ENCODE measurements around the gene DDX10.

DDX10 gene

GRCh38 chr11:108958368-108959104 lies 293.7 kb downstream of the DDX10 start:
- no peak overlapping the region for H3K27ac ChIP-seq (ENCODE audit: low read depth, low read length)
- H3K9me3 ChIP-seq (ENCODE audit: low read length): no peaks in the 10 kb centered on the region
- no peaks in the 10 kb centered on the region for H3K36me3 ChIP-seq (ENCODE audit: insufficient read depth, low read length)

GRCh38 chr11:108959105-108959761 lies 294.4 kb downstream of the DDX10 start:
- Histone ChIP-seq H3K36me3 (ENCODE audit: insufficient read depth, low read length) (no peaks in the 10 kb centered on the region), H3K27ac (ENCODE audit: low read depth, low read length) (no peak overlapping the region), H3K27me3 (ENCODE audit: control insufficient read depth in 1 of 2, insufficient read depth in 2 of 2, low read length in 2 of 2) (peaks cover 0 to 7% of the 10 kb centered on the region in 2 donors), H3K9ac (ENCODE audit: low read length) (no peak overlapping the region), H3K4me3 (ENCODE audit: low read depth in 1 of 2, low read length in 2 of 2) (no peak overlapping the region), H3K9me3 (ENCODE audit: low read length) (no peaks in the 10 kb centered on the region), H3K4me1 (ENCODE audit: insufficient read depth, low read length) (no peaks in the 10 kb centered on the region)

More at GRCh38 chr11:108958368-108959104, 293.7 kb downstream of the DDX10 start:
- Histone ChIP-seq H3K9ac (ENCODE audit: low read length) (no peak overlapping the region), H3K27me3 (ENCODE audit: control insufficient read depth in 1 of 2, insufficient read depth in 2 of 2, low read length in 2 of 2) (peaks cover 0 to 7% of the 10 kb centered on the region in 2 donors), H3K4me1 (ENCODE audit: insufficient read depth, low read length) (no peaks in the 10 kb centered on the region), H3K4me3 (ENCODE audit: low read depth in 1 of 2, low read length in 2 of 2) (no peak overlapping the region)

GRCh38 chr11:108959874-108960273 lies 295.0 kb downstream of the DDX10 start:
- Histone ChIP-seq H3K27ac (ENCODE audit: low read depth, low read length) (no peak overlapping the region), H3K36me3 (ENCODE audit: insufficient read depth, low read length) (no peaks in the 10 kb centered on the region), H3K9me3 (ENCODE audit: low read length) (no peaks in the 10 kb centered on the region), H3K4me1 (ENCODE audit: insufficient read depth, low read length) (no peaks in the 10 kb centered on the region), H3K9ac (ENCODE audit: low read length) (no peak overlapping the region), H3K27me3 (ENCODE audit: control insufficient read depth in 1 of 2, insufficient read depth in 2 of 2, low read length in 2 of 2) (peaks cover 0 to 7% of the 10 kb centered on the region in 2 donors), H3K4me3 (ENCODE audit: low read depth in 1 of 2, low read length in 2 of 2) (no peak overlapping the region)

GRCh38 chr11:108960501-108960900 lies 295.6 kb downstream of the DDX10 start:
- Histone ChIP-seq H3K36me3 (ENCODE audit: insufficient read depth, low read length) (no peaks in the 10 kb centered on the region), H3K9me3 (ENCODE audit: low read length) (no peaks in the 10 kb centered on the region), H3K4me1 (ENCODE audit: insufficient read depth, low read length) (no peaks in the 10 kb centered on the region), H3K27ac (ENCODE audit: low read depth, low read length) (no peak overlapping the region), H3K9ac (ENCODE audit: low read length) (no peak overlapping the region), H3K4me3 (ENCODE audit: low read depth in 1 of 2, low read length in 2 of 2) (no peak overlapping the region), H3K27me3 (ENCODE audit: control insufficient read depth in 1 of 2, insufficient read depth in 2 of 2, low read length in 2 of 2) (peaks cover 0 to 7% of the 10 kb centered on the region in 2 donors)

- H3K4me1 ChIP-seq (ENCODE audit: insufficient read depth, low read length): no peaks in the 10 kb centered on the region
- H3K27ac ChIP-seq (ENCODE audit: low read depth, low read length): no peak overlapping the region
- no peak overlapping the region for H3K4me3 ChIP-seq (ENCODE audit: low read depth in 1 of 2, low read length in 2 of 2)
- H3K9me3 ChIP-seq (ENCODE audit: low read length): no peaks in the 10 kb centered on the region
- peaks cover 0 to 7% of the 10 kb centered on the region in 2 donors for H3K27me3 ChIP-seq (ENCODE audit: control insufficient read depth in 1 of 2, insufficient read depth in 2 of 2, low read length in 2 of 2)
- no peaks in the 10 kb centered on the region for H3K36me3 ChIP-seq (ENCODE audit: insufficient read depth, low read length)
- H3K9ac ChIP-seq (ENCODE audit: low read length): no peak overlapping the region
Observed at GRCh38 chr11:108961095-108961494, 296.2 kb downstream of the DDX10 start.

- Histone ChIP-seq H3K9me3 (ENCODE audit: low read length) (no peaks in the 10 kb centered on the region), H3K27ac (ENCODE audit: low read depth, low read length) (no peak overlapping the region), H3K36me3 (ENCODE audit: insufficient read depth, low read length) (no peaks in the 10 kb centered on the region), H3K9ac (ENCODE audit: low read length) (no peak overlapping the region), H3K4me1 (ENCODE audit: insufficient read depth, low read length) (peaks cover 8% of the 10 kb centered on the region), H3K27me3 (ENCODE audit: control insufficient read depth in 1 of 2, insufficient read depth in 2 of 2, low read length in 2 of 2) (peaks cover 0 to 7% of the 10 kb centered on the region in 2 donors), H3K4me3 (ENCODE audit: low read depth in 1 of 2, low read length in 2 of 2) (no peak overlapping the region)
Observed at GRCh38 chr11:108963118-108963517, 298.2 kb downstream of the DDX10 start.

GRCh38 chr11:108965306-108966001 lies 300.6 kb downstream of the DDX10 start:
- H3K4me3 ChIP-seq (ENCODE audit: low read depth in 1 of 2, low read length in 2 of 2): no peak overlapping the region
- no peaks in the 10 kb centered on the region for H3K9me3 ChIP-seq (ENCODE audit: low read length)
- peaks cover 9% of the 10 kb centered on the region for H3K4me1 ChIP-seq (ENCODE audit: insufficient read depth, low read length)
- H3K9ac ChIP-seq (ENCODE audit: low read length): no peak overlapping the region
- H3K27me3 ChIP-seq (ENCODE audit: control insufficient read depth in 1 of 2, insufficient read depth in 2 of 2, low read length in 2 of 2): peaks cover 0 to 7% of the 10 kb centered on the region in 2 donors
- no peaks in the 10 kb centered on the region for H3K36me3 ChIP-seq (ENCODE audit: insufficient read depth, low read length)
- H3K27ac ChIP-seq (ENCODE audit: low read depth, low read length): no peak overlapping the region

- Histone ChIP-seq H3K27ac (ENCODE audit: low read depth, low read length) (no peak overlapping the region), H3K27me3 (ENCODE audit: control insufficient read depth in 1 of 2, insufficient read depth in 2 of 2, low read length in 2 of 2) (peaks cover 0 to 7% of the 10 kb centered on the region in 2 donors), H3K4me3 (ENCODE audit: low read depth in 1 of 2, low read length in 2 of 2) (no peak overlapping the region), H3K9me3 (ENCODE audit: low read length) (no peaks in the 10 kb centered on the region), H3K36me3 (ENCODE audit: insufficient read depth, low read length) (no peaks in the 10 kb centered on the region), H3K4me1 (ENCODE audit: insufficient read depth, low read length) (peaks cover 9% of the 10 kb centered on the region), H3K9ac (ENCODE audit: low read length) (no peak overlapping the region)
Observed at GRCh38 chr11:108966206-108966605, 301.3 kb downstream of the DDX10 start.

- Histone ChIP-seq H3K4me3 (ENCODE audit: low read depth in 1 of 2, low read length in 2 of 2) (no peak overlapping the region), H3K36me3 (ENCODE audit: insufficient read depth, low read length) (no peaks in the 10 kb centered on the region), H3K9me3 (ENCODE audit: low read length) (no peaks in the 10 kb centered on the region), H3K9ac (ENCODE audit: low read length) (no peak overlapping the region), H3K27me3 (ENCODE audit: control insufficient read depth in 1 of 2, insufficient read depth in 2 of 2, low read length in 2 of 2) (peaks cover 0 to 7% of the 10 kb centered on the region in 2 donors), H3K4me1 (ENCODE audit: insufficient read depth, low read length) (peaks cover 9% of the 10 kb centered on the region), H3K27ac (ENCODE audit: low read depth, low read length) (no peak overlapping the region)
Observed at GRCh38 chr11:108966978-108967377, 302.1 kb downstream of the DDX10 start.

- Histone ChIP-seq H3K27ac (ENCODE audit: low read depth, low read length) (no peak overlapping the region), H3K9ac (ENCODE audit: low read length) (no peak overlapping the region), H3K36me3 (ENCODE audit: insufficient read depth, low read length) (no peaks in the 10 kb centered on the region), H3K27me3 (ENCODE audit: control insufficient read depth in 1 of 2, insufficient read depth in 2 of 2, low read length in 2 of 2) (peaks cover 0 to 7% of the 10 kb centered on the region in 2 donors), H3K4me1 (ENCODE audit: insufficient read depth, low read length) (peaks cover 9% of the 10 kb centered on the region), H3K9me3 (ENCODE audit: low read length) (no peaks in the 10 kb centered on the region), H3K4me3 (ENCODE audit: low read depth in 1 of 2, low read length in 2 of 2) (no peak overlapping the region)
Observed at GRCh38 chr11:108967571-108967970, 302.7 kb downstream of the DDX10 start.

GRCh38 chr11:108970221-108970991 lies 305.5 kb downstream of the DDX10 start:
- no peaks in the 10 kb centered on the region for H3K36me3 ChIP-seq (ENCODE audit: insufficient read depth, low read length)
- no peaks in the 10 kb centered on the region for H3K27me3 ChIP-seq (ENCODE audit: control insufficient read depth in 1 of 2, insufficient read depth in 2 of 2, low read length in 2 of 2)
- H3K27ac ChIP-seq (ENCODE audit: low read depth, low read length): no peak overlapping the region
- H3K4me1 ChIP-seq (ENCODE audit: insufficient read depth, low read length): peaks cover 9% of the 10 kb centered on the region
- no peaks in the 10 kb centered on the region for H3K9me3 ChIP-seq (ENCODE audit: low read length)
- no peak overlapping the region for H3K4me3 ChIP-seq (ENCODE audit: low read depth in 1 of 2, low read length in 2 of 2)
- no peak overlapping the region for H3K9ac ChIP-seq (ENCODE audit: low read length)

Measured in muscle layer of colon (tissue), 2 donors.